ENCODE measurements around the gene ALG12. TPM values are rescaled to one million over a fixed set of nuclear protein-coding genes. Genes with fewer than 3 reads are reported as not detected.
A peak's percentile ranks its signal among the peaks of the same experiment; 100 is the strongest.

Gene ALG12
- total RNA-seq, 1 experiment from 2014 or later, result 18.2 TPM

- POLR2A ChIA-PET, result no interaction called here
- DNase-seq (ENCODE audit: unreplicated experiment), result no peak
- Mint-ChIP-seq H3K27me3 (ENCODE audit: insufficient read depth, unreplicated experiment) (no peaks in the 10 kb centered on the region), H3K4me1 (ENCODE audit: insufficient read depth, unreplicated experiment) (no peaks in the 10 kb centered on the region), H3K4me3 (ENCODE audit: unreplicated experiment) (no peak overlapping the region), H3K9me3 (ENCODE audit: unreplicated experiment) (no peaks in the 10 kb centered on the region), H3K27ac (ENCODE audit: low read depth, unreplicated experiment) (no peak overlapping the region), H3K36me3 (ENCODE audit: insufficient read depth, unreplicated experiment) (peaks cover 26% of the 10 kb centered on the region)
- no TSS peak for BruUV-seq (replicated peaks)
- CTCF ChIA-PET, result interaction anchor here (0.6 to 1.6 kb wide), 3 partner anchors 104 to 106 kb away, joined by 3 to 4 read pairs (median 4); no protein-coding TSS in a partner anchor
- TF ChIP-seq CTCF (IDR thresholded peaks at IDR 0.05; ENCODE audit: unreplicated experiment), result no peak
- intact Hi-C loops (cut with micrococcal nuclease), result no loop called here
Observed at GRCh38 chr22:49925525-49926128, 7.4 kb upstream of the ALG12 start.

- no peaks in the 10 kb centered on the region for H3K27me3 Mint-ChIP-seq (ENCODE audit: insufficient read depth, unreplicated experiment)
- DNase-seq (ENCODE audit: unreplicated experiment), result no peak
- H3K4me1 Mint-ChIP-seq (ENCODE audit: insufficient read depth, unreplicated experiment), result no peaks in the 10 kb centered on the region
- no peak for TF ChIP-seq CTCF (IDR thresholded peaks at IDR 0.05; ENCODE audit: unreplicated experiment)
- ChIA-PET POLR2A (no interaction called here), CTCF (interaction anchor here (0.6 kb wide), 1 partner anchor 106 kb away, joined by 3 read pairs; no protein-coding TSS in a partner anchor)
- no peak overlapping the region for H3K27ac Mint-ChIP-seq (ENCODE audit: low read depth, unreplicated experiment)
- no peak overlapping the region for H3K4me3 Mint-ChIP-seq (ENCODE audit: unreplicated experiment)
- peaks cover 19% of the 10 kb centered on the region for H3K36me3 Mint-ChIP-seq (ENCODE audit: insufficient read depth, unreplicated experiment)
- BruUV-seq (replicated peaks), result no TSS peak
- H3K9me3 Mint-ChIP-seq (ENCODE audit: unreplicated experiment), result no peaks in the 10 kb centered on the region
- intact Hi-C loops (cut with micrococcal nuclease), result no loop called here
Observed at GRCh38 chr22:49924113-49924833, 6.0 kb upstream of the ALG12 start.

GRCh38 chr22:49923445-49923844, 5.2 kb upstream of the ALG12 start:
- ChIA-PET CTCF (interaction anchor here (0.6 kb wide), 1 partner anchor 110 kb away, joined by 3 read pairs; no protein-coding TSS in a partner anchor), POLR2A (no interaction called here)
- Mint-ChIP-seq H3K4me1 (ENCODE audit: insufficient read depth, unreplicated experiment) (no peaks in the 10 kb centered on the region), H3K4me3 (ENCODE audit: unreplicated experiment) (no peak overlapping the region), H3K27ac (ENCODE audit: low read depth, unreplicated experiment) (no peak overlapping the region), H3K9me3 (ENCODE audit: unreplicated experiment) (no peaks in the 10 kb centered on the region), H3K36me3 (ENCODE audit: insufficient read depth, unreplicated experiment) (peaks cover 18% of the 10 kb centered on the region), H3K27me3 (ENCODE audit: insufficient read depth, unreplicated experiment) (no peaks in the 10 kb centered on the region)
- intact Hi-C loops (cut with micrococcal nuclease), result no loop called here
- TF ChIP-seq CTCF (IDR thresholded peaks at IDR 0.05; ENCODE audit: unreplicated experiment), result peak; percentile 13
- no TSS peak for BruUV-seq (replicated peaks)
- DNase-seq (ENCODE audit: unreplicated experiment), result no peak

- intact Hi-C loops (cut with micrococcal nuclease), result no loop called here
- H3K9me3 Mint-ChIP-seq (ENCODE audit: unreplicated experiment), result no peaks in the 10 kb centered on the region
Observed at GRCh38 chr22:49922926-49923325, 4.7 kb upstream of the ALG12 start.

More at GRCh38 chr22:49922926-49923325, 4.7 kb upstream of the ALG12 start:
- no peak overlapping the region for H3K27ac Mint-ChIP-seq (ENCODE audit: low read depth, unreplicated experiment)
- peaks cover 13% of the 10 kb centered on the region for H3K36me3 Mint-ChIP-seq (ENCODE audit: insufficient read depth, unreplicated experiment)
- no peak overlapping the region for H3K4me3 Mint-ChIP-seq (ENCODE audit: unreplicated experiment)
- H3K4me1 Mint-ChIP-seq (ENCODE audit: insufficient read depth, unreplicated experiment), result no peaks in the 10 kb centered on the region
- DNase-seq (ENCODE audit: unreplicated experiment), result no peak
- BruUV-seq (replicated peaks), result no TSS peak
- no peak for TF ChIP-seq CTCF (IDR thresholded peaks at IDR 0.05; ENCODE audit: unreplicated experiment)
- CTCF ChIA-PET, result interaction anchor here (0.6 kb wide), 1 partner anchor 110 kb away, joined by 3 read pairs; no protein-coding TSS in a partner anchor
- POLR2A ChIA-PET, result no interaction called here
- H3K27me3 Mint-ChIP-seq (ENCODE audit: insufficient read depth, unreplicated experiment), result no peaks in the 10 kb centered on the region

Data from MCF 10A (cell line).